ENCODE data around the gene C22orf31. TPM values are rescaled to one million over a fixed set of nuclear protein-coding genes. Genes with fewer than 3 reads are reported as not detected.

C22orf31 gene
- total and polyA plus RNA-seq, 2 experiments from 2014 or later, result 0.36 TPM; not detected in 1

DNA sequence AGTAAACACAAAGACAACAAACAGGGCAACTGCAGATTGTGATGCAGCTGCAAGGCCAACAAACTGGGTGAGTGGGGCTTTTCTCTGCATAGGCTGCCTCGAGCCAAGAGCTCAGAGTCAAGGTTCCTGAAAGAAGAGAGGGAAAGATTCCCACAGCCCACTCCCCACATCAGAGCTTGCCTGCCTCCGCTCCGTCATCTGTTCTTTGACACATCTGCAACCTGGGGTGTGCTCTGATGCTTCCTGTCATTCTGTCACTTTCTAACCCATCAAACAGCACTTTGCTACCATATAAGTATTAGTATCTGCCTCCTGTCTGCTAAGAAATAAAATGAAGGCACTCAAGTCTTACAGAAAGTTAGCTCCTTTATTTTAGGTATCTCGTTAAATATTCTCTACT lies 46.9 kb downstream of the C22orf31 start:
- Histone ChIP-seq H3K36me3 (ENCODE audit: insufficient read depth) (no peaks in the 10 kb centered on the region), H3K4me1 (ENCODE audit: insufficient read depth) (peaks cover 23% of the 10 kb centered on the region), H2AFZ (no peak overlapping the region), H3K27me3 (ENCODE audit: insufficient read depth) (no peaks in the 10 kb centered on the region), H3K27ac (ENCODE audit: low read depth) (peak overlapping the region; percentile 59; the same call in 1 of the 2 replicates), H3K4me3 (no peak overlapping the region), H3K4me2 (no peak overlapping the region; the same call in 1 of the 2 replicates), H3K79me2 (replicated peaks; ENCODE audit: insufficient read depth) (peaks cover 45% of the 10 kb centered on the region), H3K9me2 (ENCODE audit: insufficient read depth) (no peaks in the 10 kb centered on the region), H3F3A (replicated peaks; ENCODE audit: low read depth) (no peaks in the 10 kb centered on the region), H4K20me1 (replicated peaks; ENCODE audit: insufficient read depth) (no peaks in the 10 kb centered on the region; the same call in 1 of the 2 replicates)
- peak; percentile 13; the same call in 1 of the 3 replicates for ATAC-seq
- no peak overlapping the region for H3K4me3 Mint-ChIP-seq
- no peak overlapping the region for H3K27ac Mint-ChIP-seq
- H3K9me3 Mint-ChIP-seq, result peaks cover 3% of the 10 kb centered on the region; the same call in 2 of the 3 replicates
- peaks cover 43% of the 10 kb centered on the region for H3K4me1 Mint-ChIP-seq
- no peak for TF ChIP-seq ZNF114 (CRISPR knock-in tag; IDR thresholded peaks at IDR 0.05)
- no peak for TF ChIP-seq NANOG (IDR thresholded peaks at IDR 0.05; ENCODE audit: borderline replicate concordance)
- TF ChIP-seq, protein P1, sequence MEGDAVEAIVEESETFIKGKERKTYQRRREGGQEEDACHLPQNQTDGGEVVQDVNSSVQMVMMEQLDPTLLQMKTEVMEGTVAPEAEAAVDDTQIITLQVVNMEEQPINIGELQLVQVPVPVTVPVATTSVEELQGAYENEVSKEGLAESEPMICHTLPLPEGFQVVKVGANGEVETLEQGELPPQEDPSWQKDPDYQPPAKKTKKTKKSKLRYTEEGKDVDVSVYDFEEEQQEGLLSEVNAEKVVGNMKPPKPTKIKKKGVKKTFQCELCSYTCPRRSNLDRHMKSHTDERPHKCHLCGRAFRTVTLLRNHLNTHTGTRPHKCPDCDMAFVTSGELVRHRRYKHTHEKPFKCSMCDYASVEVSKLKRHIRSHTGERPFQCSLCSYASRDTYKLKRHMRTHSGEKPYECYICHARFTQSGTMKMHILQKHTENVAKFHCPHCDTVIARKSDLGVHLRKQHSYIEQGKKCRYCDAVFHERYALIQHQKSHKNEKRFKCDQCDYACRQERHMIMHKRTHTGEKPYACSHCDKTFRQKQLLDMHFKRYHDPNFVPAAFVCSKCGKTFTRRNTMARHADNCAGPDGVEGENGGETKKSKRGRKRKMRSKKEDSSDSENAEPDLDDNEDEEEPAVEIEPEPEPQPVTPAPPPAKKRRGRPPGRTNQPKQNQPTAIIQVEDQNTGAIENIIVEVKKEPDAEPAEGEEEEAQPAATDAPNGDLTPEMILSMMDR (conservative IDR thresholded peaks at IDR 0.05; ENCODE audit: low read depth in 2 of 2), result no peak
- TF ChIP-seq, protein P2, sequence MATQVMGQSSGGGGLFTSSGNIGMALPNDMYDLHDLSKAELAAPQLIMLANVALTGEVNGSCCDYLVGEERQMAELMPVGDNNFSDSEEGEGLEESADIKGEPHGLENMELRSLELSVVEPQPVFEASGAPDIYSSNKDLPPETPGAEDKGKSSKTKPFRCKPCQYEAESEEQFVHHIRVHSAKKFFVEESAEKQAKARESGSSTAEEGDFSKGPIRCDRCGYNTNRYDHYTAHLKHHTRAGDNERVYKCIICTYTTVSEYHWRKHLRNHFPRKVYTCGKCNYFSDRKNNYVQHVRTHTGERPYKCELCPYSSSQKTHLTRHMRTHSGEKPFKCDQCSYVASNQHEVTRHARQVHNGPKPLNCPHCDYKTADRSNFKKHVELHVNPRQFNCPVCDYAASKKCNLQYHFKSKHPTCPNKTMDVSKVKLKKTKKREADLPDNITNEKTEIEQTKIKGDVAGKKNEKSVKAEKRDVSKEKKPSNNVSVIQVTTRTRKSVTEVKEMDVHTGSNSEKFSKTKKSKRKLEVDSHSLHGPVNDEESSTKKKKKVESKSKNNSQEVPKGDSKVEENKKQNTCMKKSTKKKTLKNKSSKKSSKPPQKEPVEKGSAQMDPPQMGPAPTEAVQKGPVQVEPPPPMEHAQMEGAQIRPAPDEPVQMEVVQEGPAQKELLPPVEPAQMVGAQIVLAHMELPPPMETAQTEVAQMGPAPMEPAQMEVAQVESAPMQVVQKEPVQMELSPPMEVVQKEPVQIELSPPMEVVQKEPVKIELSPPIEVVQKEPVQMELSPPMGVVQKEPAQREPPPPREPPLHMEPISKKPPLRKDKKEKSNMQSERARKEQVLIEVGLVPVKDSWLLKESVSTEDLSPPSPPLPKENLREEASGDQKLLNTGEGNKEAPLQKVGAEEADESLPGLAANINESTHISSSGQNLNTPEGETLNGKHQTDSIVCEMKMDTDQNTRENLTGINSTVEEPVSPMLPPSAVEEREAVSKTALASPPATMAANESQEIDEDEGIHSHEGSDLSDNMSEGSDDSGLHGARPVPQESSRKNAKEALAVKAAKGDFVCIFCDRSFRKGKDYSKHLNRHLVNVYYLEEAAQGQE (IDR thresholded peaks at IDR 0.05; ENCODE audit: unreplicated experiment), result no peak
- no peak for TF ChIP-seq POLR2AphosphoS5 (IDR thresholded peaks at IDR 0.05; ENCODE audit: low read depth)
- no peak for TF ChIP-seq CREB1 (CRISPR knock-in tag; IDR thresholded peaks at IDR 0.05; ENCODE audit: low read depth)
- TF ChIP-seq JUNB (IDR thresholded peaks at IDR 0.05; ENCODE audit: unreplicated experiment), result no peak
- TF ChIP-seq, protein P3, sequence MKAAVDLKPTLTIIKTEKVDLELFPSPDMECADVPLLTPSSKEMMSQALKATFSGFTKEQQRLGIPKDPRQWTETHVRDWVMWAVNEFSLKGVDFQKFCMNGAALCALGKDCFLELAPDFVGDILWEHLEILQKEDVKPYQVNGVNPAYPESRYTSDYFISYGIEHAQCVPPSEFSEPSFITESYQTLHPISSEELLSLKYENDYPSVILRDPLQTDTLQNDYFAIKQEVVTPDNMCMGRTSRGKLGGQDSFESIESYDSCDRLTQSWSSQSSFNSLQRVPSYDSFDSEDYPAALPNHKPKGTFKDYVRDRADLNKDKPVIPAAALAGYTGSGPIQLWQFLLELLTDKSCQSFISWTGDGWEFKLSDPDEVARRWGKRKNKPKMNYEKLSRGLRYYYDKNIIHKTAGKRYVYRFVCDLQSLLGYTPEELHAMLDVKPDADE (IDR thresholded peaks at IDR 0.05), result no peak
- TF ChIP-seq EZH2phosphoT487 (IDR thresholded peaks at IDR 0.05; ENCODE audit: unreplicated experiment), result no peak
- no peak for TF ChIP-seq EZH2 (IDR thresholded peaks at IDR 0.05; ENCODE audit: low read depth, unreplicated experiment)
- TF ChIP-seq, protein P4, sequence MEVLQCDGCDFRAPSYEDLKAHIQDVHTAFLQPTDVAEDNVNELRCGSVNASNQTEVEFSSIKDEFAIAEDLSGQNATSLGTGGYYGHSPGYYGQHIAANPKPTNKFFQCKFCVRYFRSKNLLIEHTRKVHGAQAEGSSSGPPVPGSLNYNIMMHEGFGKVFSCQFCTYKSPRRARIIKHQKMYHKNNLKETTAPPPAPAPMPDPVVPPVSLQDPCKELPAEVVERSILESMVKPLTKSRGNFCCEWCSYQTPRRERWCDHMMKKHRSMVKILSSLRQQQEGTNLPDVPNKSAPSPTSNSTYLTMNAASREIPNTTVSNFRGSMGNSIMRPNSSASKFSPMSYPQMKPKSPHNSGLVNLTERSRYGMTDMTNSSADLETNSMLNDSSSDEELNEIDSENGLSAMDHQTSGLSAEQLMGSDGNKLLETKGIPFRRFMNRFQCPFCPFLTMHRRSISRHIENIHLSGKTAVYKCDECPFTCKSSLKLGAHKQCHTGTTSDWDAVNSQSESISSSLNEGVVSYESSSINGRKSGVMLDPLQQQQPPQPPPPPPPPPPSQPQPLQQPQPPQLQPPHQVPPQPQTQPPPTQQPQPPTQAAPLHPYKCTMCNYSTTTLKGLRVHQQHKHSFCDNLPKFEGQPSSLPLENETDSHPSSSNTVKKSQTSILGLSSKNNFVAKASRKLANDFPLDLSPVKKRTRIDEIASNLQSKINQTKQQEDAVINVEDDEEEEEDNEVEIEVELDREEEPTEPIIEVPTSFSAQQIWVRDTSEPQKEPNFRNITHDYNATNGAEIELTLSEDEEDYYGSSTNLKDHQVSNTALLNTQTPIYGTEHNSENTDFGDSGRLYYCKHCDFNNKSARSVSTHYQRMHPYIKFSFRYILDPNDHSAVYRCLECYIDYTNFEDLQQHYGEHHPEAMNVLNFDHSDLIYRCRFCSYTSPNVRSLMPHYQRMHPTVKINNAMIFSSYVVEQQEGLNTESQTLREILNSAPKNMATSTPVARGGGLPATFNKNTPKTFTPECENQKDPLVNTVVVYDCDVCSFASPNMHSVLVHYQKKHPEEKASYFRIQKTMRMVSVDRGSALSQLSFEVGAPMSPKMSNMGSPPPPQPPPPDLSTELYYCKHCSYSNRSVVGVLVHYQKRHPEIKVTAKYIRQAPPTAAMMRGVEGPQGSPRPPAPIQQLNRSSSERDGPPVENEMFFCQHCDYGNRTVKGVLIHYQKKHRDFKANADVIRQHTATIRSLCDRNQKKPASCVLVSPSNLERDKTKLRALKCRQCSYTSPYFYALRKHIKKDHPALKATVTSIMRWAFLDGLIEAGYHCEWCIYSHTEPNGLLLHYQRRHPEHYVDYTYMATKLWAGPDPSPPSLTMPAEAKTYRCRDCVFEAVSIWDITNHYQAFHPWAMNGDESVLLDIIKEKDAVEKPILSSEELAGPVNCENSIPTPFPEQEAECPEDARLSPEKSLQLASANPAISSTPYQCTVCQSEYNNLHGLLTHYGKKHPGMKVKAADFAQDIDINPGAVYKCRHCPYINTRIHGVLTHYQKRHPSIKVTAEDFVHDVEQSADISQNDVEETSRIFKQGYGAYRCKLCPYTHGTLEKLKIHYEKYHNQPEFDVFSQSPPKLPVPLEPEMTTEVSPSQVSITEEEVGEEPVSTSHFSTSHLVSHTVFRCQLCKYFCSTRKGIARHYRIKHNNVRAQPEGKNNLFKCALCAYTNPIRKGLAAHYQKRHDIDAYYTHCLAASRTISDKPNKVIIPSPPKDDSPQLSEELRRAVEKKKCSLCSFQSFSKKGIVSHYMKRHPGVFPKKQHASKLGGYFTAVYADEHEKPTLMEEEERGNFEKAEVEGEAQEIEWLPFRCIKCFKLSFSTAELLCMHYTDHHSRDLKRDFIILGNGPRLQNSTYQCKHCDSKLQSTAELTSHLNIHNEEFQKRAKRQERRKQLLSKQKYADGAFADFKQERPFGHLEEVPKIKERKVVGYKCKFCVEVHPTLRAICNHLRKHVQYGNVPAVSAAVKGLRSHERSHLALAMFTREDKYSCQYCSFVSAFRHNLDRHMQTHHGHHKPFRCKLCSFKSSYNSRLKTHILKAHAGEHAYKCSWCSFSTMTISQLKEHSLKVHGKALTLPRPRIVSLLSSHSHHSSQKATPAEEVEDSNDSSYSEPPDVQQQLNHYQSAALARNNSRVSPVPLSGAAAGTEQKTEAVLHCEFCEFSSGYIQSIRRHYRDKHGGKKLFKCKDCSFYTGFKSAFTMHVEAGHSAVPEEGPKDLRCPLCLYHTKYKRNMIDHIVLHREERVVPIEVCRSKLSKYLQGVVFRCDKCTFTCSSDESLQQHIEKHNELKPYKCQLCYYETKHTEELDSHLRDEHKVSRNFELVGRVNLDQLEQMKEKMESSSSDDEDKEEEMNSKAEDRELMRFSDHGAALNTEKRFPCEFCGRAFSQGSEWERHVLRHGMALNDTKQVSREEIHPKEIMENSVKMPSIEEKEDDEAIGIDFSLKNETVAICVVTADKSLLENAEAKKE (CRISPR knock-in tag; IDR thresholded peaks at IDR 0.05), result no peak
- no peak for TF ChIP-seq STAT1 (IDR thresholded peaks at IDR 0.05; ENCODE audit: unreplicated experiment)
- no peak for TF ChIP-seq ZNF331 (CRISPR knock-in tag; IDR thresholded peaks at IDR 0.05; ENCODE audit: low read depth)
- no peak for DNase-seq (ENCODE audit: low spot score)
- H3K36me3 Mint-ChIP-seq (ENCODE audit: low read depth), result peaks cover 13% of the 10 kb centered on the region
- peaks cover 16% of the 10 kb centered on the region for H3K27me3 Mint-ChIP-seq (ENCODE audit: insufficient read depth, low read depth, poor library complexity)
